Stomach (tissue), 9 donors: ENCODE measurements around the gene CCDC12. TPM values are rescaled to one million over a fixed set of nuclear protein-coding genes. Genes with fewer than 3 reads are reported as not detected.

Source experiments
- DNase-seq, 2 donors: peaks; one replicate each; pipeline versions ENCODE4 v3.0.0 to v3.0.0-alpha.2; 2013 to 2019
- H3K27ac ChIP-seq, 5 donors: fragments of 200-600 bp in 4 of 5; sonication (generic) in 4 of 5; one replicate each; pipeline ENCODE4 v1.5.1; 2013 to 2019; ENCODE audit warnings: mild to moderate bottlenecking in 1 of 5, moderate library complexity in 1 of 5
- H3K27me3 ChIP-seq, 3 donors: fragments of 200-600 bp; sonication (generic); one replicate each; pipeline ENCODE4 v1.5.1; 2017 to 2019; ENCODE audit warnings: mixed run types in 1 of 3
- H3K36me3 ChIP-seq, 4 donors: fragments of 200-600 bp; sonication (generic); 1 replicate in 3 of 4; 2 replicates in 1 of 4; pipeline ENCODE4 v1.5.1; 2016 to 2019
- H3K4me1 ChIP-seq, 4 donors: fragments of 200-600 bp; sonication (generic); one replicate each; pipeline ENCODE4 v1.5.1; 2016 to 2019
- H3K4me3 ChIP-seq, 4 donors: fragments of 200-600 bp; sonication (generic) in 3 of 4; one replicate each; pipeline ENCODE4 v1.5.1; 2016 to 2019; ENCODE audit warnings: mild to moderate bottlenecking in 1 of 4
- H3K9me3 ChIP-seq, 4 donors: fragments of 200-600 bp; sonication (generic); one replicate each; pipeline ENCODE4 v1.5.1; 2016 to 2019
- EP300 ChIP-seq: sonication (generic); formaldehyde crosslinking; IDR thresholded peaks from one replicate; pipeline ENCODE4 v1.6.1; 2017; ENCODE audit warnings: antibody characterized with exemption
- POLR2A ChIP-seq, 4 donors: fragments of 450-650 bp; IDR thresholded peaks; one replicate each; pipeline ENCODE4 v1.6.1; 2016; ENCODE audit warnings: antibody characterized with exemption in 4 of 4, control low read depth in 2 of 4, mild to moderate bottlenecking in 1 of 4, moderate library complexity in 1 of 4
- POLR2AphosphoS5 ChIP-seq, 3 donors: sonication (generic); formaldehyde crosslinking; IDR thresholded peaks; one replicate each; pipeline ENCODE4 v1.6.1; 2016; ENCODE audit warnings: antibody characterized with exemption in 3 of 3
- WGBS, 5 donors: extraction: QIAGEN DNeasy Blood & Tissue Kit in 3 of 5; methylation state at CpG; one replicate each; pipeline versions ENCODE4 v1.1.5 to v1.1.7; 2013 to 2018; 5-methylcytosine and 5-hydroxymethylcytosine counted together
- intact Hi-C: fragments of 100-400 bp; cut with DNase I; formaldehyde crosslinking; loops from one replicate; pipeline ENCODE4 v1.15.1; 2023; ENCODE audit warnings: low total_unique reads
- polyA plus RNA-seq, 3 donors: library from polyadenylated mRNA; stranded (reverse); fragments of 200-250 nt; gene quantifications; one replicate each; pipeline ENCODE4 v1.2.3, GENCODE V29; 2013
- total RNA-seq, 5 donors: library from RNA; depleted of rRNA; stranded (reverse); fragments of >200 nt; gene quantifications; one replicate each; pipeline versions ENCODE4 v1.1.0 to v1.2.3, GENCODE V29; 2014 to 2016
- TF ChIP-seq, protein P1 (sequence below), 7 experiments: fragments of 450-650 bp in 4 of 7; fragments of 200-600 bp in 3 of 7; sonication (generic) in 3 of 7; IDR thresholded peaks; one replicate each; pipeline ENCODE4 v1.5.1; 2016 to 2019; ENCODE audit warnings: antibody characterized with exemption in 7 of 7, control low read depth in 2 of 7, mild to moderate bottlenecking in 1 of 7
- donor health status: healthy with polysubstance abuse.
- donor health status: Bipolar disorder and iron deficiency.
- donor health status: healthy.

The CCDC12 gene
- total and polyA plus RNA-seq, 8 donors: 2.9 to 88.7 (median 47.1) TPM

DNA sequence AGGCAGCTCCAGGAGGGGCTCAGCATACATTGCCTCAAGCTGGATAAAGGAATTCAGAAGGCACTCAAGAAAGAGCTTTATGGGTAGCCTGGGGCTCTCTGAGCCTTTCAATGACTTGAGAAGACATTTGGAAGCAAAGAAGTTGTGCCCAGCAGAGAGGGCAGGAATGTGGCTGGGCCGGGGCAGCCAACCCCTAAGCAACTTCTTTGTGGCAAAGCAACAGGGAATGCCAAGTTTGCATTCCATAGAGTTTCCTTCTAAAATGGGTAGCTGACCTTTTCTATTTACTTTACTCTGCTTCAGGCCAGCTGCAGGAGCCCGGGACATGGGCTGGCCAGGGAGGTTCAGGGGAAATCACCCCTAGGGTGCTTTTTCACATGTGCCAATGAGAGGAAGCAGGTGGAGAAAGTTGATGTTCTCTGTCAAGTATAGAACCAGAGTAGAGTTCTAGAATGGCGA is 45.6 kb downstream of the CCDC12 start:
- peaks cover 95 to 100% (median 98%) of the 10 kb centered on the region in 4 donors for H3K4me1 ChIP-seq
- peak in 1 of 2 donors; percentile 64 for DNase-seq
- peak overlapping the region; percentile 81 to 88 (median 87) for H3K27ac ChIP-seq
- WGBS, 5 donors: 21 to 36% (median 26%) methylated on average over 3 of the region's 3 CpGs
- H3K27me3 ChIP-seq: no peaks in the 10 kb centered on the region
- TF ChIP-seq, protein P1, sequence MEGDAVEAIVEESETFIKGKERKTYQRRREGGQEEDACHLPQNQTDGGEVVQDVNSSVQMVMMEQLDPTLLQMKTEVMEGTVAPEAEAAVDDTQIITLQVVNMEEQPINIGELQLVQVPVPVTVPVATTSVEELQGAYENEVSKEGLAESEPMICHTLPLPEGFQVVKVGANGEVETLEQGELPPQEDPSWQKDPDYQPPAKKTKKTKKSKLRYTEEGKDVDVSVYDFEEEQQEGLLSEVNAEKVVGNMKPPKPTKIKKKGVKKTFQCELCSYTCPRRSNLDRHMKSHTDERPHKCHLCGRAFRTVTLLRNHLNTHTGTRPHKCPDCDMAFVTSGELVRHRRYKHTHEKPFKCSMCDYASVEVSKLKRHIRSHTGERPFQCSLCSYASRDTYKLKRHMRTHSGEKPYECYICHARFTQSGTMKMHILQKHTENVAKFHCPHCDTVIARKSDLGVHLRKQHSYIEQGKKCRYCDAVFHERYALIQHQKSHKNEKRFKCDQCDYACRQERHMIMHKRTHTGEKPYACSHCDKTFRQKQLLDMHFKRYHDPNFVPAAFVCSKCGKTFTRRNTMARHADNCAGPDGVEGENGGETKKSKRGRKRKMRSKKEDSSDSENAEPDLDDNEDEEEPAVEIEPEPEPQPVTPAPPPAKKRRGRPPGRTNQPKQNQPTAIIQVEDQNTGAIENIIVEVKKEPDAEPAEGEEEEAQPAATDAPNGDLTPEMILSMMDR (IDR thresholded peaks at IDR 0.05): no peak
- peak in 1 of 3 donors; percentile 22 for TF ChIP-seq POLR2AphosphoS5 (IDR thresholded peaks at IDR 0.05)
- intact Hi-C loops: no loop called here
- no peak overlapping the region for H3K4me3 ChIP-seq
- peaks cover 6 to 19% (median 10%) of the 10 kb centered on the region in 4 donors for H3K36me3 ChIP-seq
- H3K9me3 ChIP-seq: no peaks in the 10 kb centered on the region

DNA sequence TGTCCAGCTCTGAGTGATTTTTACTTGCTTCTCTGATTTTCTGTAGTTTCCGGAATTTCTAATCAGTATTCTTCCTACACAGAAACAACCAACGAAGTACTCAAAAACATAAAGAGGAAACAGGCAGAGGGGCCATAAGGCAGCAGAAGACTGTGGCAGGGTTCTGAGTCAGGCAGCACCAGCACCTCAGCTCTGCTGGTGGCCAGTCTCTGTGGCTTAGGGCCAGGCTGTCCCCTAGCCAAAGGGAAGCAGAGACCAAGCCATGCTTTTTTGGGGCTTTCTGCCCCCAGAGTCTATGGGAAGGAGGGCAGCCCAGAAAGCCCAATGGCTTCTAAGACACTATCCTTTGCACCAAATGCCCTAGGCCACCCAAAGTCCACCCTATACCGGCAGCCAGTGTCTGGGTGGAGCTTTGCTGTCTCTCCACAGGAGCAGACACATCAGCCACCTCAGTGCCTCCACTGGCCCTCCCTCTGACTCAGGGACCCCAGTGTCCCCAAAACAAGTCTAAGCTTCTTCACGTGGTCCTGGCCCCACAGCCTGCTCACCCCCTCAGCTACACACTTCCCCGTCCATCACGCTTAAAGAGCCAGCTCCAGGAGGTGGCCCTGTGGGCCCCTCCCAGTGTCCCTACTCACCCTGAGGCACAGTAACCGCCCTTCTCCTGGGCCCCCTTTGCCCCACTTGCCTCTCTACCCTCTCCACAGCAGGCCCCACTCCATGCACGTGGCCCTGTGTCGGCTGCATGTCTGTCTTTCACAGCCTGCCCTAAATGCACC is 46.2 kb downstream of the CCDC12 start:
- DNase-seq: peak; percentile 52 to 66

DNA sequence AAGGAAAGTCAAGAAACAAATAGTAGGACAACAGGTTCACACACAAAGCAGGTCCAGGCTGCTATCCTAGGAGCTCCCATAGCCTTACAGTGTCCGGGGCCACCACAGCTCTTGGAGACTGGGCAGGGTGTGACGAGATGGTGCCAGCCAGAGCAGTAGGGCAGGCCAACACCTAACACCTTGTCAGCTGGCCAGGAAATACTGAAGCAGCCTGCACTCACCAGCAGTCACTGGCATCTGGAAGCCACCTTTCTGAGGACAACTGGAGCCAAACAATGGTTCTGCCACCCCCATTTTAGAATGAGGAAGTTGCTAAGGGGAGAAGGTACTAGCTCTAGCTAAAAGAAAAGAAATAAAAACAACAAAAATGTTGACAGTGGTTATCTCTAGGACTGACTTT is 47.2 kb downstream of the CCDC12 start:
- 21 to 54% (median 34%) methylated on average over 2 of the region's 2 CpGs for WGBS, 5 donors
- Histone ChIP-seq H3K27me3 (no peaks in the 10 kb centered on the region), H3K27ac (peak overlapping the region; percentile 81 to 88 (median 87)), H3K36me3 (peaks cover 16 to 35% (median 26%) of the 10 kb centered on the region in 4 donors), H3K4me3 (no peak overlapping the region), H3K9me3 (no peaks in the 10 kb centered on the region), H3K4me1 (peaks cover 86 to 100% (median 94%) of the 10 kb centered on the region in 4 donors)
- intact Hi-C loops: no loop called here
- TF ChIP-seq POLR2AphosphoS5 (IDR thresholded peaks at IDR 0.05) (peak in 2 of 3 donors; percentile 71 to 78), EP300 (no peak), POLR2A (IDR thresholded peaks at IDR 0.05) (peak in 1 of 4 donors; percentile 8)
- TF ChIP-seq, protein P1 (IDR thresholded peaks at IDR 0.05): no peak
- peak in 1 of 2 donors; percentile 92 for DNase-seq

More for the DNA sequence above, 46.2 kb downstream of the CCDC12 start:
- H3K4me3 ChIP-seq: no peak overlapping the region
- 39 to 55% (median 45%) methylated on average over 7 to 9 of the region's 9 CpGs for WGBS, 5 donors
- H3K36me3 ChIP-seq: peaks cover 8 to 25% (median 15%) of the 10 kb centered on the region in 4 donors
- H3K4me1 ChIP-seq: peaks cover 93 to 100% (median 97%) of the 10 kb centered on the region in 4 donors
- peak overlapping the region; percentile 81 to 88 (median 87) for H3K27ac ChIP-seq
- no peaks in the 10 kb centered on the region for H3K9me3 ChIP-seq
- TF ChIP-seq EP300 (no peak), POLR2AphosphoS5 (IDR thresholded peaks at IDR 0.05) (no peak), POLR2A (IDR thresholded peaks at IDR 0.05) (no peak)
- TF ChIP-seq, protein P1 (IDR thresholded peaks at IDR 0.05): no peak
- intact Hi-C loops: no loop called here
- no peaks in the 10 kb centered on the region for H3K27me3 ChIP-seq

DNA sequence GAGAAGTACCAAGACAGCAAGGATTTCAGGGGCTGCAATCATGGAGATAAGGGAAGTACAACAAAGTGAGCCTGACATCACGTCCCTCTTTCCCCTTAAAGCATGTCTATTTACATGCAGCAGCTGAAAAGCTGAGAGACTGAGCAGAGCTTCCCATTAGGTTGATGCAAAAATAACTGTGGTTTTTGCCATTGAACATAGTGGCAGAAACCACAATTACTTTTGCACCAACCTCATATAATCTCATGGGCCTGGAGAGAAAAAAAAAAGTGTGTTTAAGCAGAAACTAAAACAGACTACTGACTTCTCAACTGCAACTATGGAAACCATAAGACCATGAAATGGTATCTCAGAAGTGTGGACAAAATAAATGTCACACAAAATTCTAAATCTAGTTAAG is 48.3 kb downstream of the CCDC12 start:
- Histone ChIP-seq H3K4me3 (no peak overlapping the region), H3K36me3 (peaks cover 24 to 46% (median 36%) of the 10 kb centered on the region in 4 donors), H3K27ac (peak overlapping the region in 4 of 5 donors; percentile 81 to 88 (median 88)), H3K4me1 (peaks cover 81 to 100% (median 95%) of the 10 kb centered on the region in 4 donors), H3K9me3 (no peaks in the 10 kb centered on the region), H3K27me3 (no peaks in the 10 kb centered on the region)
- no peak for TF ChIP-seq POLR2A (IDR thresholded peaks at IDR 0.05)
- no peak for TF ChIP-seq EP300
- TF ChIP-seq, protein P1 (IDR thresholded peaks at IDR 0.05): no peak
- no peak for TF ChIP-seq POLR2AphosphoS5 (IDR thresholded peaks at IDR 0.05)
- DNase-seq: no peak
- WGBS, 5 donors: 61 to 92% (median 81%) methylated on average over 1 of the region's 1 CpG
- intact Hi-C loops: no loop called here
